ENCODE data around the gene ANKH.
"Not testable (repeated sequence)": the region's sequence is repeated elsewhere in the genome, so short reads cannot be mapped to it uniquely, and the experiment has no call there.

Gene ANKH

GRCh38 chr5:14853685-14854084 is 17.9 kb downstream of the ANKH start:
- DNase-seq, result peak; percentile 18

- no peak for DNase-seq
Measured at GRCh38 chr5:14852779-14853178, 18.8 kb downstream of the ANKH start.

- DNase-seq, result no peak
Measured at GRCh38 chr5:14851999-14852526, 19.5 kb downstream of the ANKH start.

GRCh38 chr5:14851597-14851996 is 20.0 kb downstream of the ANKH start:
- no peak for DNase-seq

GRCh38 chr5:14851050-14851419 is 20.5 kb downstream of the ANKH start:
- no peak for DNase-seq

GRCh38 chr5:14850419-14851049 is 21.0 kb downstream of the ANKH start:
- DNase-seq, result no peak

- no peak for DNase-seq
Measured at GRCh38 chr5:14849516-14850294, 21.9 kb downstream of the ANKH start.

GRCh38 chr5:14848942-14849341 is 22.6 kb downstream of the ANKH start:
- DNase-seq, result not testable (repeated sequence)

- DNase-seq, result no peak
Measured at GRCh38 chr5:14848385-14848784, 23.2 kb downstream of the ANKH start.

- DNase-seq, result no peak
Measured at GRCh38 chr5:14847471-14847870, 24.1 kb downstream of the ANKH start.

- peak; percentile 83 for DNase-seq
Measured at GRCh38 chr5:14842117-14842516, 29.5 kb downstream of the ANKH start.

- no peak for DNase-seq
Measured at GRCh38 chr5:14840624-14841023, 31.0 kb downstream of the ANKH start.

- no peak for DNase-seq
Measured at GRCh38 chr5:14838396-14839319, 32.9 kb downstream of the ANKH start.

GRCh38 chr5:14837423-14838122 is 34.0 kb downstream of the ANKH start:
- not testable (repeated sequence) for DNase-seq

GRCh38 chr5:14834584-14835550 is 36.7 kb downstream of the ANKH start:
- no peak for DNase-seq

GRCh38 chr5:14834062-14834461 is 37.5 kb downstream of the ANKH start:
- DNase-seq, result no peak

- no peak for DNase-seq
Measured at GRCh38 chr5:14831006-14831338, 40.6 kb downstream of the ANKH start.

- DNase-seq, result no peak
Measured at GRCh38 chr5:14830210-14831005, 41.2 kb downstream of the ANKH start.

GRCh38 chr5:14829396-14829795 is 42.2 kb downstream of the ANKH start:
- no peak for DNase-seq

- DNase-seq, result no peak
Measured at GRCh38 chr5:14826714-14827113, 44.9 kb downstream of the ANKH start.

- no peak for DNase-seq
Measured at GRCh38 chr5:14825977-14826376, 45.6 kb downstream of the ANKH start.
